ENCODE results near the gene MAPKAP1. TPM values are rescaled to one million over a fixed set of nuclear protein-coding genes. Genes with fewer than 3 reads are reported as not detected.

MAPKAP1 gene
- polyA plus RNA-seq, 1 donor from 2014 or later: 57.5 TPM

- Histone ChIP-seq H3F3A (ENCODE audit: insufficient read depth, low read length, poor library complexity, severe bottlenecking) (no peaks in the 10 kb centered on the region), H3K9me2 (ENCODE audit: insufficient read depth, low read length) (no peaks in the 10 kb centered on the region), H3K36me3 (ENCODE audit: insufficient read depth, low read length) (no peaks in the 10 kb centered on the region), H3K4me3 (ENCODE audit: low read length) (no peak overlapping the region), H3K27me3 (ENCODE audit: insufficient read depth, low read depth, low read length) (no peaks in the 10 kb centered on the region), H2AFZ (ENCODE audit: low read depth, low read length) (no peak overlapping the region), H3K79me2 (replicated peaks; ENCODE audit: insufficient read depth, low read length) (no peaks in the 10 kb centered on the region), H3K9ac (ENCODE audit: low read length) (no peak overlapping the region), H3K4me2 (ENCODE audit: low read length) (no peak overlapping the region), H4K20me1 (ENCODE audit: insufficient read depth) (no peaks in the 10 kb centered on the region), H3K9me3 (ENCODE audit: low read length) (no peaks in the 10 kb centered on the region), H3K27ac (ENCODE audit: low read length) (no peak overlapping the region)
- TF ChIP-seq POLR2AphosphoS5 (IDR thresholded peaks at IDR 0.05): no peak
- no peak for TF ChIP-seq EP300 (conservative IDR thresholded peaks at IDR 0.05; ENCODE audit: poor library complexity, severe bottlenecking)
- no peak for TF ChIP-seq EZH2 (IDR thresholded peaks at IDR 0.05; ENCODE audit: borderline replicate concordance, insufficient read depth, low read length, poor library complexity, severe bottlenecking)
- no peak for TF ChIP-seq CTCF (IDR thresholded peaks at IDR 0.05; ENCODE audit: poor library complexity, severe bottlenecking)
Observed at GRCh38 chr9:125444956-125445506, 262.0 kb downstream of the MAPKAP1 start.

DNA sequence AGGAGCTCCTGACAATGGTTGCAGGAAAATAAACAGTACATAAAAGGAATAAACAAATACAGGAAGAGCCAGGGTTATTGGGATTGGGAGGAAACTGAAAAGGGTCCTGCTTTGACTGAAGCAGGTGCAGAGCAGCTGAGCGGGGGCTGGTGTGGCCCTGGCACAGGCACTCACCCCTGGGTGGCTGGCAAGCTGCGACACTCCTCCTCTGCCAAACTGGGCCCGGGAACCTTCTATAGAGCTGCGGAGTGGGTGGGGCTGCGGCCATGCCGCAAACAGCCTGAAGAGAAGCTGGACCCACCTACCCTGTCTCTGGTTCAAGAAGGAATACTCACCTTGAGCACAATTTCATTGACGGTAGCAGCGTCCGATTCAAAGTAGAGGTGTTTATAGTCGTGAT is 262.8 kb downstream of the MAPKAP1 start:
- H3K4me3 ChIP-seq (ENCODE audit: low read length): no peak overlapping the region

More for the DNA sequence above, 262.8 kb downstream of the MAPKAP1 start:
- Histone ChIP-seq H3K27ac (ENCODE audit: low read length) (no peak overlapping the region), H3K27me3 (ENCODE audit: insufficient read depth, low read depth, low read length) (no peaks in the 10 kb centered on the region), H3K79me2 (replicated peaks; ENCODE audit: insufficient read depth, low read length) (no peaks in the 10 kb centered on the region), H3K36me3 (ENCODE audit: insufficient read depth, low read length) (no peaks in the 10 kb centered on the region), H2AFZ (ENCODE audit: low read depth, low read length) (no peak overlapping the region), H3K4me2 (ENCODE audit: low read length) (no peak overlapping the region), H4K20me1 (ENCODE audit: insufficient read depth) (no peaks in the 10 kb centered on the region), H3F3A (ENCODE audit: insufficient read depth, low read length, poor library complexity, severe bottlenecking) (no peaks in the 10 kb centered on the region), H3K9me2 (ENCODE audit: insufficient read depth, low read length) (no peaks in the 10 kb centered on the region), H3K9me3 (ENCODE audit: low read length) (no peaks in the 10 kb centered on the region), H3K9ac (ENCODE audit: low read length) (no peak overlapping the region)
- TF ChIP-seq REST (IDR thresholded peaks at IDR 0.05; ENCODE audit: borderline replicate concordance): no peak
- TF ChIP-seq POLR2AphosphoS5 (IDR thresholded peaks at IDR 0.05): no peak
- TF ChIP-seq SMC3 (conservative IDR thresholded peaks at IDR 0.05; ENCODE audit: poor library complexity): no peak
- no peak for TF ChIP-seq TAF1 (IDR thresholded peaks at IDR 0.05; ENCODE audit: low read depth)
- no peak for TF ChIP-seq RAD21 (conservative IDR thresholded peaks at IDR 0.05)
- no peak for TF ChIP-seq EP300 (conservative IDR thresholded peaks at IDR 0.05; ENCODE audit: poor library complexity, severe bottlenecking)
- TF ChIP-seq MXI1 (conservative IDR thresholded peaks at IDR 0.05; ENCODE audit: poor library complexity, severe bottlenecking): no peak
